Measurements from ENCODE around the gene ADGRB2.

DNA sequence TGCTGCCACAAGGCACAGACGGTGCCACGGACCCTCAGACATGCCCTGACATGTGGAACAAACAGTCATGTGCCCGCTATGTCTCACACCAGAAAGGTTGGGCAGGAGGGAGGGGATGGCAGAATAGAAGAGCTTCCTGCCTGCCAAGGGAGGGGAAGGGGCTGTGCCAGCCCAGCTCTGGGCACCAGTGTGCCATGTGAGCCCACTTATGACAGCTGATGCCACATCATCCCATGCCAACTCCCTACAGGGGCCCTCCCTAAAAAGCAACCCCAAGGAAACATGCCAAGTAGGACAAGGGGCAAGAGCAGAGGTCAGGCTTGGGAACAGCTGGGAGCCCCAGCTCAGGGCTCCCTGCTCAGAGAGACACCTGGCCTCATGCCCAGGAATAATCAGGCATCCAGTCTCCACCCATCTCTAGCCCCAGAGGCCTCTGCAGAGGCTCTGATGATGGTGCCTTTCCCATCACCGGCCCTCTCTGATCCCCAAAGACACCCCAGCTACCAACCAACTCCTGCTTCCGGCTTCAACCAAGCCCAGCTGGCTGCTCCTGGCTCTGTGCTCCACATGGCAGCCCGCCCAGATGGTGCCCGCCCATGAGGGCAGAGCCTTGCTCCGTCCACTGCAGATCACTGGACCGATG, 10.3 kb downstream of the ADGRB2 start:
- no peak for TF ChIP-seq POLR2A (IDR thresholded peaks at IDR 0.05)
- no peak for TF ChIP-seq CTCF (IDR thresholded peaks at IDR 0.05)
